HS-5 (cell line): ENCODE data around the gene POLR2F.
"Not testable (repeated sequence)": the region's sequence is repeated elsewhere in the genome, so short reads cannot be mapped to it uniquely, and the experiment has no call there.

Experiments used
- DNase-seq: peaks from one replicate; pipeline ENCODE4 v3.0.0-alpha.2; 2012; ENCODE audit warnings: low read depth

Gene POLR2F

GRCh38 chr22:37955825-37956397, 2.4 kb downstream of the POLR2F start:
- DNase-seq = not testable (repeated sequence)

GRCh38 chr22:37957232-37957631, 3.7 kb downstream of the POLR2F start:
- no peak for DNase-seq

GRCh38 chr22:37959231-37959825, 5.8 kb downstream of the POLR2F start:
- no peak for DNase-seq

GRCh38 chr22:37961062-37961461, 7.6 kb downstream of the POLR2F start:
- DNase-seq = no peak

- DNase-seq = no peak
Measured at GRCh38 chr22:37965940-37966664, 12.6 kb downstream of the POLR2F start.

GRCh38 chr22:37967147-37967546, 13.6 kb downstream of the POLR2F start:
- no peak for DNase-seq

- no peak for DNase-seq
Measured at GRCh38 chr22:37967637-37968451, 14.3 kb downstream of the POLR2F start.

GRCh38 chr22:37968452-37969251, 15.2 kb downstream of the POLR2F start:
- DNase-seq = no peak

GRCh38 chr22:37970864-37971263, 17.4 kb downstream of the POLR2F start:
- DNase-seq = no peak

- DNase-seq = no peak
Measured at GRCh38 chr22:37971475-37972434, 18.3 kb downstream of the POLR2F start.

GRCh38 chr22:37972527-37972926, 19.0 kb downstream of the POLR2F start:
- no peak for DNase-seq

- no peak for DNase-seq
Measured at GRCh38 chr22:37973271-37974170, 20.0 kb downstream of the POLR2F start.

GRCh38 chr22:37975153-37975552, 21.7 kb downstream of the POLR2F start:
- DNase-seq = no peak

- not testable (repeated sequence) for DNase-seq
Measured at GRCh38 chr22:37976022-37976421, 22.5 kb downstream of the POLR2F start.

GRCh38 chr22:37976547-37976946, 23.0 kb downstream of the POLR2F start:
- DNase-seq = no peak

- no peak for DNase-seq
Measured at GRCh38 chr22:37979782-37980181, 26.3 kb downstream of the POLR2F start.

- DNase-seq = no peak
Measured at GRCh38 chr22:37981282-37982011, 27.9 kb downstream of the POLR2F start.

GRCh38 chr22:37982151-37982785, 28.8 kb downstream of the POLR2F start:
- no peak for DNase-seq
